ENCODE results near the gene CFAP410. TPM values are rescaled to one million over a fixed set of nuclear protein-coding genes. Genes with fewer than 3 reads are reported as not detected.

Gene CFAP410
- polyA plus RNA-seq, 1 donor from 2014 or later: 36.5 TPM

GRCh38 chr21:44337941-44338895 lies 972 bp downstream of the CFAP410 start:
- peak overlapping the region; percentile 76 for H3K4me2 ChIP-seq (ENCODE audit: low read length)
- no peaks in the 10 kb centered on the region for H3K9me2 ChIP-seq (ENCODE audit: insufficient read depth, low read length)
- no peak for TF ChIP-seq EP300 (conservative IDR thresholded peaks at IDR 0.05; ENCODE audit: poor library complexity, severe bottlenecking)
- no peak for TF ChIP-seq TAF1 (IDR thresholded peaks at IDR 0.05; ENCODE audit: low read depth)
- no peak for TF ChIP-seq REST (IDR thresholded peaks at IDR 0.05; ENCODE audit: borderline replicate concordance)
- no peak for TF ChIP-seq EZH2 (IDR thresholded peaks at IDR 0.05; ENCODE audit: borderline replicate concordance, insufficient read depth, low read length, poor library complexity, severe bottlenecking)
- peak; percentile 39 for TF ChIP-seq MXI1 (conservative IDR thresholded peaks at IDR 0.05; ENCODE audit: poor library complexity, severe bottlenecking)
- TF ChIP-seq CTCF (IDR thresholded peaks at IDR 0.05; ENCODE audit: poor library complexity, severe bottlenecking): peak; percentile 54
- peak; percentile 52 for TF ChIP-seq RAD21 (conservative IDR thresholded peaks at IDR 0.05)
- TF ChIP-seq SMC3 (conservative IDR thresholded peaks at IDR 0.05; ENCODE audit: poor library complexity): peak; percentile 62
- no peak for TF ChIP-seq POLR2AphosphoS5 (IDR thresholded peaks at IDR 0.05)
- no peaks in the 10 kb centered on the region for H3F3A ChIP-seq (ENCODE audit: insufficient read depth, low read length, poor library complexity, severe bottlenecking)
- H4K20me1 ChIP-seq (ENCODE audit: insufficient read depth): no peaks in the 10 kb centered on the region
- no peaks in the 10 kb centered on the region for H3K36me3 ChIP-seq (ENCODE audit: insufficient read depth, low read length)
- peak overlapping the region; percentile 60 for H2AFZ ChIP-seq (ENCODE audit: low read depth, low read length)
- peak overlapping the region; percentile 39 for H3K27ac ChIP-seq (ENCODE audit: low read length)
- no peaks in the 10 kb centered on the region for H3K27me3 ChIP-seq (ENCODE audit: insufficient read depth, low read depth, low read length)
- H3K4me3 ChIP-seq (ENCODE audit: low read length): peak overlapping the region; percentile 67
- H3K79me2 ChIP-seq (replicated peaks; ENCODE audit: insufficient read depth, low read length): no peaks in the 10 kb centered on the region
- peak overlapping the region; percentile 55 for H3K9ac ChIP-seq (ENCODE audit: low read length)
- no peaks in the 10 kb centered on the region for H3K9me3 ChIP-seq (ENCODE audit: low read length)

- Histone ChIP-seq H3K4me3 (ENCODE audit: low read length) (no peak overlapping the region), H3F3A (ENCODE audit: insufficient read depth, low read length, poor library complexity, severe bottlenecking) (no peaks in the 10 kb centered on the region), H3K27me3 (ENCODE audit: insufficient read depth, low read depth, low read length) (no peaks in the 10 kb centered on the region), H3K4me2 (ENCODE audit: low read length) (no peak overlapping the region), H3K9me2 (ENCODE audit: insufficient read depth, low read length) (no peaks in the 10 kb centered on the region), H3K9ac (ENCODE audit: low read length) (no peak overlapping the region), H4K20me1 (ENCODE audit: insufficient read depth) (no peaks in the 10 kb centered on the region), H3K79me2 (replicated peaks; ENCODE audit: insufficient read depth, low read length) (no peaks in the 10 kb centered on the region), H3K27ac (ENCODE audit: low read length) (no peak overlapping the region), H2AFZ (ENCODE audit: low read depth, low read length) (no peak overlapping the region), H3K9me3 (ENCODE audit: low read length) (no peaks in the 10 kb centered on the region), H3K36me3 (ENCODE audit: insufficient read depth, low read length) (no peaks in the 10 kb centered on the region)
- no peak for TF ChIP-seq TAF1 (IDR thresholded peaks at IDR 0.05; ENCODE audit: low read depth)
- TF ChIP-seq REST (IDR thresholded peaks at IDR 0.05; ENCODE audit: borderline replicate concordance): no peak
- no peak for TF ChIP-seq RAD21 (conservative IDR thresholded peaks at IDR 0.05)
- TF ChIP-seq EZH2 (IDR thresholded peaks at IDR 0.05; ENCODE audit: borderline replicate concordance, insufficient read depth, low read length, poor library complexity, severe bottlenecking): no peak
- TF ChIP-seq MXI1 (conservative IDR thresholded peaks at IDR 0.05; ENCODE audit: poor library complexity, severe bottlenecking): no peak
Observed at GRCh38 chr21:44337449-44337848, 1.7 kb downstream of the CFAP410 start.

Data from neural cell (in vitro differentiated cells).